Bronchial epithelial cell (primary cell): ENCODE results near the gene SF1. TPM values are rescaled to one million over a fixed set of nuclear protein-coding genes. Genes with fewer than 3 reads are reported as not detected.
A peak's percentile ranks its signal among the peaks of the same experiment; 100 is the strongest.

Experiments used
- DNase-seq: peaks from one replicate; pipeline ENCODE4 v3.0.0-alpha.2; 2010; ENCODE audit warnings: low read depth
- FAIRE-seq: peaks from 2 replicates; lab custom pipeline; 2011; peaks lifted over from hg19 to GRCh38; lab: Jason Lieb, UNC
- H3K27me3 ChIP-seq: 2 replicates; pipeline ENCODE4 v1.5.1; 2011; ENCODE audit warnings: low read length; ENCODE audit not compliant: control insufficient read depth, insufficient read depth
- H3K36me3 ChIP-seq: 2 replicates; pipeline ENCODE4 v1.5.1; 2011; ENCODE audit warnings: low read length; ENCODE audit not compliant: control insufficient read depth, insufficient read depth
- H3K4me3 ChIP-seq: 2 replicates; pipeline ENCODE4 v1.5.1; 2011; ENCODE audit warnings: mild to moderate bottlenecking, low read depth, low read length, control low read depth
- CTCF ChIP-seq: IDR thresholded peaks from 2 replicates; pipeline ENCODE4 v1.5.1; 2011; ENCODE audit warnings: mild to moderate bottlenecking, moderate library complexity, low read length, control low read depth, inconsistent platforms; ENCODE audit not compliant: insufficient read depth, severe bottlenecking
- total RNA-seq: library from RNA; depleted of rRNA; stranded (reverse); fragments of >200 nt; gene quantifications from 2 replicates; pipeline ENCODE4 v1.2.1, GENCODE V29; 2014

SF1 gene
- total RNA-seq, 1 donor from 2014 or later: 44.5 TPM

DNA sequence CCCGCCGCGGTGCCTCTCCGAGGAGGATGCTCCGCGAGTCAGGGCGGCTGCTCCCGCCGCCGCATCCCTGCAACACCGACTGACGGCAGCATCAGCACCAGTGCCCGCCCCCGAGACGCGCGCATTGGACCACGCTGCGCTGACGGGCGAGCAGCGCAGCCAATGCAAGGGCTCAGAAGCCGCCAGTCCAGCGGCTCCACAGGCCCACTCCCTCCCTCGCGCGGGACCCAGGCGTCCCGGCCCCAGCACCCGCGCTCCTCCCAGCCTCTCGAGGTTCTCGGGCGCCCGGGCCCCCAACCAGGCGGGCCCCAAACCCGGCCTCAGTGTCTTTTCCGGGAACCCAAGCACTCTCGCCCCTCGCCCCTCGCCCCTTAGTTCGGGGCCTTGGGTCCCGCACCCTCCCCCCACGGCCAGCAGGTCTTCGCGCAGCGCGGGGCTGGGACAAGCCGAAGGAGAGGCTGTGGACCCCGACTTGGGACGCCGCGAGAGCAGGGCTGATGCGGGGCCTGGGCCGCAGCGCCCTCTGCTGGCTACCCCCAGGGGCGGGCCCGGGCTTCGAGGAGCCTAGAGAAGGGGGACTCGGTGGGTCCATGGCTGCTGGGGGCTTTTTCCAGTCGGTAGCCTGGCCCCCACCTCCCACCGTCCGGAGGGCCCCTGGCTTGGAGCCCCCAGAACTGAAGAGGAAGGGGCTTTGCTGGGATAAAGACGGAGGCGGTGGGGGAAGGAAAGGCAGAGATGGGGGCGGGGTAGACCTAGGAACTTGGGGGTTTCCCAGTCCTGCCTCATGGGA lies 55.0 kb downstream of the SF1 start, which contains the start of gene NRXN2:
Gene NRXN2 (minus strand): TSS at position 81 of the 790 bp plus-strand sequence. CDS start 9,498 bp downstream, outside the sequence.
- Histone ChIP-seq H3K4me3 (peak within 1 kb of the TSS; percentile 44), H3K36me3 (no peaks in the 10 kb centered on the region), H3K27me3 (peaks cover 18% of the 10 kb centered on the region)
- FAIRE-seq (no peak), DNase-seq (peak; percentile 68)
- TF ChIP-seq CTCF: peak; percentile 91

- H3K27me3 ChIP-seq: peaks cover 21% of the 10 kb centered on the region
- FAIRE-seq: no peak
- no peak for TF ChIP-seq CTCF
- DNase-seq: no peak
- H3K36me3 ChIP-seq: no peaks in the 10 kb centered on the region
- H3K4me3 ChIP-seq: no peak overlapping the region
These were observed 55.9 kb downstream of the SF1 start for GRCh38 chr11:64722141-64723065.

- no peak for TF ChIP-seq CTCF
- H3K27me3 ChIP-seq: peaks cover 25% of the 10 kb centered on the region
- no peaks in the 10 kb centered on the region for H3K36me3 ChIP-seq
- FAIRE-seq (no peak), DNase-seq (no peak)
- H3K4me3 ChIP-seq: no peak overlapping the region
These were observed 57.0 kb downstream of the SF1 start for GRCh38 chr11:64721359-64721699.

- FAIRE-seq (peak; percentile 60), DNase-seq (no peak)
- Histone ChIP-seq H3K4me3 (no peak overlapping the region), H3K27me3 (peaks cover 25% of the 10 kb centered on the region), H3K36me3 (no peaks in the 10 kb centered on the region)
- no peak for TF ChIP-seq CTCF
These were observed 57.5 kb downstream of the SF1 start for GRCh38 chr11:64720640-64721358.

- H3K27me3 ChIP-seq: peaks cover 28% of the 10 kb centered on the region
- FAIRE-seq: no peak
- no peak for TF ChIP-seq CTCF
These were observed 58.2 kb downstream of the SF1 start for GRCh38 chr11:64720167-64720566.

More at GRCh38 chr11:64720167-64720566, 58.2 kb downstream of the SF1 start:
- DNase-seq: no peak
- Histone ChIP-seq H3K36me3 (no peaks in the 10 kb centered on the region), H3K4me3 (no peak overlapping the region)
